RPMI7951 (cell line): ENCODE measurements around the gene TRIM67. TPM values are rescaled to one million over a fixed set of nuclear protein-coding genes. Genes with fewer than 3 reads are reported as not detected.

ENCODE experiments used
- DNase-seq: peaks from one replicate; pipeline ENCODE4 v3.0.0-alpha.2; 2012; ENCODE audit warnings: low read depth
- total RNA-seq: library from RNA; depleted of rRNA; stranded (reverse); fragments of >200 nt; shearing (Covaris generic); gene quantifications from 2 replicates; pipeline ENCODE4 v1.2.3, GENCODE V29; 2014

Gene TRIM67
- total RNA-seq, 1 experiment from 2014 or later, result not detected

- no peak for DNase-seq
Observed at GRCh38 chr1:231183639-231184590, 22.1 kb downstream of the TRIM67 start.

- DNase-seq, result no peak
Observed at GRCh38 chr1:231184891-231185290, 23.0 kb downstream of the TRIM67 start.

- DNase-seq, result no peak
Observed at GRCh38 chr1:231185391-231185790, 23.5 kb downstream of the TRIM67 start.

- DNase-seq, result no peak
Observed at GRCh38 chr1:231186356-231187115, 24.7 kb downstream of the TRIM67 start.

GRCh38 chr1:231187571-231187970 lies 25.7 kb downstream of the TRIM67 start:
- no peak for DNase-seq

- no peak for DNase-seq
Observed at GRCh38 chr1:231188072-231188471, 26.2 kb downstream of the TRIM67 start.

GRCh38 chr1:231188768-231189167 lies 26.9 kb downstream of the TRIM67 start:
- DNase-seq, result no peak

GRCh38 chr1:231189683-231190270 lies 27.9 kb downstream of the TRIM67 start:
- DNase-seq, result no peak

- DNase-seq, result no peak
Observed at GRCh38 chr1:231190456-231190855, 28.6 kb downstream of the TRIM67 start.

GRCh38 chr1:231192620-231193163 lies 30.8 kb downstream of the TRIM67 start:
- peak; percentile 94 for DNase-seq

GRCh38 chr1:231193710-231194340 lies 32.0 kb downstream of the TRIM67 start:
- DNase-seq, result peak; percentile 11

- DNase-seq, result peak; percentile 11
Observed at GRCh38 chr1:231194476-231194842, 32.6 kb downstream of the TRIM67 start.

GRCh38 chr1:231194843-231195516 lies 33.1 kb downstream of the TRIM67 start:
- DNase-seq, result peak; percentile 60

- DNase-seq, result no peak
Observed at GRCh38 chr1:231196307-231196706, 34.4 kb downstream of the TRIM67 start.

GRCh38 chr1:231196728-231197127 lies 34.9 kb downstream of the TRIM67 start:
- DNase-seq, result no peak

GRCh38 chr1:231199868-231200267 lies 38.0 kb downstream of the TRIM67 start:
- DNase-seq, result no peak

- peak; percentile 77 for DNase-seq
Observed at GRCh38 chr1:231200388-231201031, 38.7 kb downstream of the TRIM67 start.

- no peak for DNase-seq
Observed at GRCh38 chr1:231201375-231201978, 39.6 kb downstream of the TRIM67 start.

GRCh38 chr1:231201979-231202633 lies 40.2 kb downstream of the TRIM67 start:
- no peak for DNase-seq
